PC-3 (cell line): ENCODE results near the gene S1PR2. TPM values are rescaled to one million over a fixed set of nuclear protein-coding genes. Genes with fewer than 3 reads are reported as not detected.

Experiments
- ATAC-seq: fragments of 200-7000 bp; cut with Tn5 transposase; 2 replicates; pipeline ENCODE4 v1.9.1; 2020; ENCODE audit warnings: mild to moderate bottlenecking, moderate library complexity
- Bru-seq: library from RNA; stranded (reverse); fragments of 400-500 nt; gene quantifications from one replicate; lab custom pipeline; 2021; lab: Mats Ljungman, UMichigan
- BruChase-seq, 2 experiments: library from RNA; stranded (reverse); fragments of 400-500 nt; gene quantifications; one replicate each; lab custom pipeline; 2021; lab: Mats Ljungman, UMichigan
- BruUV-seq: library from RNA; stranded (reverse); fragments of 400-500 nt; replicated peaks from 2 replicates; lab custom pipeline; 2021; lab: Mats Ljungman, UMichigan
- CTCF ChIA-PET: fragments of 300-600 bp; sonication (Branson Sonifier 250); formaldehyde crosslinking; loops from one replicate; lab custom pipeline; 2022; ENCODE audit warnings: antibody characterized with exemption; lab: Charles Lee
- POLR2A ChIA-PET: fragments of 300-600 bp; sonication (Branson Sonifier 250); formaldehyde crosslinking; loops from one replicate; lab custom pipeline; 2022; ENCODE audit warnings: antibody characterized with exemption; ENCODE audit not compliant: unreplicated experiment; lab: Charles Lee
- DNase-seq: peaks from one replicate; pipeline ENCODE4 v3.0.0-alpha.2; 2015
- H2AFZ ChIP-seq: fragments of 300-600 bp; sonication (generic); 2 replicates; pipeline ENCODE4 v1.6.0; 2016; ENCODE audit warnings: antibody characterized with exemption, low read length
- H3F3A ChIP-seq: fragments of 300-600 bp; sonication (generic); one replicate; pipeline ENCODE4 v1.6.0; 2017; ENCODE audit warnings: antibody characterized with exemption, low read length, control low read depth, mild to moderate bottlenecking; ENCODE audit not compliant: unreplicated experiment
- H3K27ac ChIP-seq: fragments of 300-600 bp; sonication (generic); 2 replicates; pipeline ENCODE4 v1.5.1; 2016; ENCODE audit warnings: mild to moderate bottlenecking, low read length
- H3K27me3 ChIP-seq: fragments of 300-600 bp; sonication (generic); 2 replicates; pipeline ENCODE4 v1.6.1; 2016; ENCODE audit warnings: low read length, mixed read lengths
- H3K36me3 ChIP-seq: fragments of 300-600 bp; sonication (generic); 2 replicates; pipeline ENCODE4 v1.6.1; 2016; ENCODE audit warnings: low read depth, mixed run types, low read length, mixed read lengths
- H3K4me1 ChIP-seq: fragments of 300-600 bp; sonication (generic); 2 replicates; pipeline ENCODE4 v1.5.1; 2016; ENCODE audit warnings: low read length; ENCODE audit not compliant: insufficient read depth
- H3K4me2 ChIP-seq: fragments of 300-600 bp; sonication (generic); 2 replicates; pipeline ENCODE4 v1.6.0; 2016; ENCODE audit warnings: low read length
- H3K4me3 ChIP-seq: fragments of 300-600 bp; sonication (generic); 2 replicates; pipeline ENCODE4 v1.5.1; 2016; ENCODE audit warnings: mild to moderate bottlenecking, low read length, mixed read lengths
- H3K79me2 ChIP-seq: fragments of 300-600 bp; sonication (generic); 2 replicates; pipeline ENCODE4 v1.6.1; 2017; ENCODE audit warnings: low read length, mixed read lengths
- H3K9ac ChIP-seq: fragments of 300-600 bp; sonication (generic); 2 replicates; pipeline ENCODE4 v1.6.0; 2016; ENCODE audit warnings: mild to moderate bottlenecking, low read length
- H3K9me2 ChIP-seq: fragments of 300-600 bp; sonication (generic); replicated peaks from 2 replicates; pipeline ENCODE4 v1.6.1; 2016; ENCODE audit warnings: mixed run types, low read length, mixed read lengths
- H3K9me3 ChIP-seq: fragments of 300-600 bp; sonication (generic); 2 replicates; pipeline ENCODE4 v1.6.1; 2016; ENCODE audit warnings: low read length, mixed read lengths
- H4K20me1 ChIP-seq: fragments of 300-600 bp; sonication (generic); 2 replicates; pipeline ENCODE4 v1.6.1; 2016; ENCODE audit warnings: low read length, mixed read lengths
- CTCF ChIP-seq: fragments of 300-600 bp; sonication (generic); conservative IDR thresholded peaks from 2 replicates; pipeline ENCODE4 v1.5.1; 2017; ENCODE audit warnings: antibody characterized with exemption, low read depth, mild to moderate bottlenecking, low read length
- EZH2 ChIP-seq: fragments of 300-600 bp; sonication (generic); IDR thresholded peaks from one replicate; pipeline ENCODE4 v1.6.1; 2017; ENCODE audit warnings: antibody characterized with exemption, mild to moderate bottlenecking, low read length; ENCODE audit not compliant: unreplicated experiment
- EZH2phosphoT487 ChIP-seq: fragments of 300-600 bp; sonication (generic); IDR thresholded peaks from 2 replicates; pipeline ENCODE4 v1.6.1; 2018; ENCODE audit warnings: mild to moderate bottlenecking, antibody characterized with exemption, low read length, borderline replicate concordance
- intact Hi-C: fragments of 100-400 bp; cut with micrococcal nuclease; formaldehyde crosslinking; loops from 2 replicates; pipeline ENCODE4 v1.9.0; 2023
- long read RNA-seq: library from polyadenylated mRNA; unstranded; transcript quantifications from one replicate; pipeline ENCODE4 v2.0.0, GENCODE V29; 2021; ENCODE audit not compliant: unreplicated experiment
- total RNA-seq: library from RNA; depleted of rRNA; stranded (reverse); fragments of >200 nt; gene quantifications from 2 replicates; pipeline ENCODE4 v1.2.3, GENCODE V29; 2014; rRNA removed

The S1PR2 gene, protein sequence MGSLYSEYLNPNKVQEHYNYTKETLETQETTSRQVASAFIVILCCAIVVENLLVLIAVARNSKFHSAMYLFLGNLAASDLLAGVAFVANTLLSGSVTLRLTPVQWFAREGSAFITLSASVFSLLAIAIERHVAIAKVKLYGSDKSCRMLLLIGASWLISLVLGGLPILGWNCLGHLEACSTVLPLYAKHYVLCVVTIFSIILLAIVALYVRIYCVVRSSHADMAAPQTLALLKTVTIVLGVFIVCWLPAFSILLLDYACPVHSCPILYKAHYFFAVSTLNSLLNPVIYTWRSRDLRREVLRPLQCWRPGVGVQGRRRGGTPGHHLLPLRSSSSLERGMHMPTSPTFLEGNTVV
- total RNA-seq (4.1 and 5.8 TPM in 2 replicates), Bru-seq, nascent RNA (percentile 40 among the genes with signal in this experiment), BruChase-seq, experiment 1, labeled RNA remaining after a 6-hour chase (percentile 62 among the genes with signal in this experiment), BruChase-seq, experiment 2, labeled RNA remaining after a 2-hour chase (percentile 57 among the genes with signal in this experiment)
- long read RNA-seq, partial matches to known transcripts = 0 of 7 reads
- long read RNA-seq, other reads (novel, unspliced or antisense) = 7 of 7 reads

DNA sequence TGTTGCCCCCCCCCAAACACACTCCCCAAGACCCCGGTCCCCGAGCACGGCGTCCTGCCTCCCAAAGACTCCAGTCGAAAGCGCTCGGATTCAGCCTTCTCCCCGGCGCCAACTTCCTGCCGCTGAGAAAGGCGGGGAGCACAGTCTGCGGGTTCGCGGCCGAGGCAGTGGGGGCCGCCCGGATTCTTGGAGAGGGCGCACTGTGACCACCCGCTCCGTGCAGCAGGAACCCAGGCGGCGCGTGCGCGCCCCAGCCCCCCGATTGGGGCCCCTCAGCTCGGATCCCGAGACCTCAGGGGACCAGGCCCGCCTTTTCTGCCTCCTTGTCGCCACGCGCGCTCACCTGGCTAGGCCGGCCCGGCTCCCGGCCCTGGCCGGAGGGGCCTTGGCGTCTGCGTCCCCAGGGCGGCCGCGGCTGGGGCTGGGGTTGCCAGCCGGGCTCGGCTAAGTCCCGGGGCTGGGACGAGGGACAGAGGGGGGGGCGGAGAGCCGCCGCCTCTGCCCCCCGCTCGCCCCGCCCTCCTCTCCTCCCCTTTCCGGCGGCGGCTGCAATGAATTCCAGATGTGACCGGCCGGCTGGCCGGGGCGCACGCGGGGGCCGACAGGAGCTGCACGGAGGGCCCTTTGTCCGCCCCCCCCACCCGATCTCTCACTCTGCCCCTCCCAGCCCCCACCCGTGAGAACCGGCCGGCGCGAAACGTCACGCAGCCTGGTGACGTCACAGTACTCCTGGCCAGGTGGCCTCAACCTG, at the start of gene S1PR2:
TSS of gene S1PR2 (minus strand) at position 471 of the 751 bp plus-strand sequence. CDS start 6,426 bp downstream, outside the sequence.
- H2AFZ ChIP-seq = peak within 1 kb of the TSS; percentile 87
- H3K4me2 ChIP-seq = peak within 1 kb of the TSS; percentile 98
- H3K9ac ChIP-seq = peak within 1 kb of the TSS; percentile 79
- H3K9me2 ChIP-seq = no peaks in the 10 kb centered on the region
- H3K27me3 ChIP-seq = no peaks in the 10 kb centered on the region
- no peaks in the 10 kb centered on the region for H3F3A ChIP-seq
- ChIA-PET POLR2A (no interaction called here), CTCF (no interaction called here)
- peak within 1 kb of the TSS; percentile 78 for H3K4me3 ChIP-seq
- DNase-seq (peak; percentile 59), ATAC-seq (peak; percentile 83)
- intact Hi-C loops = no loop called here
- peaks cover 10% of the 10 kb centered on the region for H3K4me1 ChIP-seq
- BruUV-seq = no TSS peak
- TF ChIP-seq CTCF (no peak), EZH2 (no peak), EZH2phosphoT487 (no peak)
- H3K36me3 ChIP-seq = no peaks in the 10 kb centered on the region
- H4K20me1 ChIP-seq = no peaks in the 10 kb centered on the region
- no peaks in the 10 kb centered on the region for H3K79me2 ChIP-seq
- no peaks in the 10 kb centered on the region for H3K9me3 ChIP-seq
- no peak within 1 kb of the TSS for H3K27ac ChIP-seq

DNA sequence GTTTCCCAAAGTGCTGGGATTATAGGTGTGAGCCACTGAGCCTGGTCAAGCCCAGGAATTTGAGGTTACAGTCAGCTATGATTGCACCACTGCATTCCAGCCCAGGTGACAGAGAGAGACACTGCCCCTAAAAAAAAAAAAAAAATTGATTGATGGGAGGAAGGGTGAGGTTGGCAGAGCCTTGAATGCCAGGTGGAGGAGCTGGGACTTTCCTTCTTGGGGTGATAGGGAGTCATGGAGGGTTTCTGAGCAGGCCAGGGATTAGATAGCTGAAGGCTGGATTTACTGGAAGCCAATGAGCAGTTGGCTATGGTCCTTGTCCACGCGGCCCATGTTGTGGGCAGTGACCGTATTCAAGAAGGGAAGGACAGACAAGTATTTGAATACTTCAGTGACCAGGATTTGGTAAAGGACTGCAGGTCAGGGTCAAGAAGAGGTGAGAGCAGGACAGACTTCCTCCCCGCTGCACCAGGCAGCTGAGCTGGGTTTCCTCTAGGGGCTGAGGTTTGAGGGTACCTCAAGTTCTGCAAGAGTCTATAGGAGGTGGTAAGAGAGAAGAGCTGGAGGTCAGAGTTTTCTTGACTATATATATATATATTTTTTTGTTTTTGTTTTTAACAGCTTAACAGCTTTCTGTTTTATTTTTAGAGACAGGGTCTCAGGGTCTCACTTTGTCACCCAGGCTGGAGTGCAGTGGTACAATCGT, 48.8 kb upstream of the S1PR2 start:
- Histone ChIP-seq H3K4me1 (peaks cover 7% of the 10 kb centered on the region), H4K20me1 (no peaks in the 10 kb centered on the region), H2AFZ (no peak overlapping the region), H3K9ac (no peak overlapping the region), H3K4me3 (no peak overlapping the region), H3F3A (no peaks in the 10 kb centered on the region), H3K79me2 (no peaks in the 10 kb centered on the region), H3K9me2 (no peaks in the 10 kb centered on the region), H3K9me3 (no peaks in the 10 kb centered on the region), H3K27me3 (no peaks in the 10 kb centered on the region), H3K27ac (no peak overlapping the region), H3K36me3 (no peaks in the 10 kb centered on the region), H3K4me2 (no peak overlapping the region)
- intact Hi-C loops = no loop called here
- DNase-seq = no peak
- ChIA-PET POLR2A (interaction anchor here (0.7 kb wide), 1 partner anchor 10 kb away, joined by 3 read pairs; no protein-coding TSS in a partner anchor), CTCF (interaction anchor here (0.5 to 0.9 kb wide), 2 partner anchors 10 to 21 kb away, joined by 3 to 4 read pairs; no protein-coding TSS in a partner anchor)
- no peak for ATAC-seq
- no TSS peak for BruUV-seq
- TF ChIP-seq CTCF (no peak), EZH2phosphoT487 (no peak), EZH2 (no peak)
